Measurements from ENCODE around the gene PPP1R13B.

PPP1R13B gene

GRCh38 chr14:103749860-103750259 lies 97.5 kb downstream of the PPP1R13B start:
- DNase-seq, result no peak
- no peaks in the 10 kb centered on the region for H3K9me3 ChIP-seq
- H3K27ac ChIP-seq, result no peak overlapping the region
- no peaks in the 10 kb centered on the region for H3K27me3 ChIP-seq
- intact Hi-C loops (cut with DNase I; ENCODE audit: low total_unique reads), result no loop called here
- no peak overlapping the region for H3K4me3 ChIP-seq
- H3K4me1 ChIP-seq, result no peaks in the 10 kb centered on the region
- peaks cover 0 to 63% (median 7%) of the 10 kb centered on the region in 3 donors for H3K36me3 ChIP-seq
- TF ChIP-seq CTCF (IDR thresholded peaks at IDR 0.05), result peak in 1 of 2 experiments; percentile 33

GRCh38 chr14:103749452-103749851 lies 97.9 kb downstream of the PPP1R13B start:
- no peak for DNase-seq
- no peak overlapping the region for H3K4me3 ChIP-seq

GRCh38 chr14:103748534-103748857 lies 98.9 kb downstream of the PPP1R13B start:
- no peak overlapping the region for H3K27ac ChIP-seq
- no peak for DNase-seq
- no peak overlapping the region for H3K4me3 ChIP-seq
- no peaks in the 10 kb centered on the region for H3K27me3 ChIP-seq
- no peaks in the 10 kb centered on the region for H3K9me3 ChIP-seq
- no peak for TF ChIP-seq CTCF (IDR thresholded peaks at IDR 0.05)
- H3K36me3 ChIP-seq, result peaks cover 0 to 68% (median 7%) of the 10 kb centered on the region in 3 donors
- H3K4me1 ChIP-seq, result no peaks in the 10 kb centered on the region
- intact Hi-C loops (cut with DNase I; ENCODE audit: low total_unique reads), result no loop called here

More at GRCh38 chr14:103749452-103749851, 97.9 kb downstream of the PPP1R13B start:
- peaks cover 0 to 66% (median 7%) of the 10 kb centered on the region in 3 donors for H3K36me3 ChIP-seq
- no peak for TF ChIP-seq CTCF (IDR thresholded peaks at IDR 0.05)
- no peak overlapping the region for H3K27ac ChIP-seq
- H3K27me3 ChIP-seq, result no peaks in the 10 kb centered on the region
- intact Hi-C loops (cut with DNase I; ENCODE audit: low total_unique reads), result no loop called here
- no peaks in the 10 kb centered on the region for H3K4me1 ChIP-seq
- H3K9me3 ChIP-seq, result no peaks in the 10 kb centered on the region

GRCh38 chr14:103746701-103747100 lies 100.7 kb downstream of the PPP1R13B start:
- no peak for TF ChIP-seq CTCF (IDR thresholded peaks at IDR 0.05)
- no peak for DNase-seq
- H3K9me3 ChIP-seq, result no peaks in the 10 kb centered on the region
- no peak overlapping the region for H3K4me3 ChIP-seq
- H3K4me1 ChIP-seq, result no peaks in the 10 kb centered on the region
- no peak overlapping the region for H3K27ac ChIP-seq
- H3K27me3 ChIP-seq, result no peaks in the 10 kb centered on the region
- peaks cover 0 to 64% (median 7%) of the 10 kb centered on the region in 3 donors for H3K36me3 ChIP-seq
- intact Hi-C loops (cut with DNase I; ENCODE audit: low total_unique reads), result no loop called here

DNA sequence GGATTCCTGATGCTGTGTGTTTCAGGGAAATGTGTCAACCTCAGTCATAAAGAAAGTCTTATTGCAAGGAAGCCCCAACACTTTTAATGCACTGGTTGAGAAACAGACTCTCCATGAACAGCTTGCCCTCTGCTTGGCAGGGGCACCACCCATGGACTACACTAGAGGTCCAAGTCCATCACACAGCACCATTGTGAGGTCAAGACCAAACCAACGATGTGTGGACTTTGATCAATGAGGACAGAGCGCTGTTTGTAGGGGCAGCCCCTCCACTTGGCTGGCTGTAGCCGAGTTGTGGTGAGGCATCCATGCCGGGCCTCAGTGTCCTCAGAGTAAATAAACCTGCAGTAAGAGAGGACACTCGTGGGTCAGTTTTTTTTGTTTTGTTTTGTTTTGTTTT lies 102.0 kb downstream of the PPP1R13B start:
- no peak overlapping the region for H3K4me3 ChIP-seq
- H3K27me3 ChIP-seq, result no peaks in the 10 kb centered on the region
- no peak for TF ChIP-seq CTCF (IDR thresholded peaks at IDR 0.05)
- no peaks in the 10 kb centered on the region for H3K9me3 ChIP-seq
- intact Hi-C loops (cut with DNase I; ENCODE audit: low total_unique reads), result no loop called here
- DNase-seq, result no peak
- H3K36me3 ChIP-seq, result peaks cover 3 to 73% (median 7%) of the 10 kb centered on the region in 3 donors
- no peak overlapping the region for H3K27ac ChIP-seq
- H3K4me1 ChIP-seq, result no peaks in the 10 kb centered on the region

Data from tibial artery (tissue), 4 donors.